Activated naive CD4-positive, alpha-beta T cell treated with anti-CD3 and anti-CD28 coated beads, Interleukin-2, amount 10 ng/mL, durations not matched to agents 7 days and 5 days (primary cell): Measurements from ENCODE around the gene ASIC5.
"Not testable (repeated sequence)": the region's sequence is repeated elsewhere in the genome, so short reads cannot be mapped to it uniquely, and the experiment has no call there.

ENCODE experiments used
- CTCF ChIA-PET: fragments of 350-600 bp; sonication (Branson Sonifier 250); formaldehyde crosslinking; loops from one replicate; lab custom pipeline; 2021; ENCODE audit warnings: antibody characterized with exemption; lab: Charles Lee
- DNase-seq: peaks from one replicate; pipeline ENCODE4 v3.0.0-alpha.2; 2020
- H3K27ac Mint-ChIP-seq: one replicate; pipeline ENCODE4 v1.8.0; 2021; ENCODE audit warnings: mild to moderate bottlenecking, moderate library complexity, mixed read lengths
- H3K27me3 Mint-ChIP-seq: one replicate; pipeline ENCODE4 v1.8.0; 2021; ENCODE audit warnings: mild to moderate bottlenecking, mixed read lengths
- H3K36me3 Mint-ChIP-seq: one replicate; pipeline ENCODE4 v1.8.0; 2021; ENCODE audit warnings: mixed read lengths
- H3K4me1 Mint-ChIP-seq: one replicate; pipeline ENCODE4 v1.8.0; 2021; ENCODE audit warnings: mixed read lengths
- H3K4me3 Mint-ChIP-seq: one replicate; pipeline ENCODE4 v1.8.0; 2021; ENCODE audit warnings: mild to moderate bottlenecking, moderate library complexity, mixed read lengths
- H3K9me3 Mint-ChIP-seq: one replicate; pipeline ENCODE4 v1.8.0; 2021; ENCODE audit warnings: mixed read lengths

ASIC5 gene

DNA sequence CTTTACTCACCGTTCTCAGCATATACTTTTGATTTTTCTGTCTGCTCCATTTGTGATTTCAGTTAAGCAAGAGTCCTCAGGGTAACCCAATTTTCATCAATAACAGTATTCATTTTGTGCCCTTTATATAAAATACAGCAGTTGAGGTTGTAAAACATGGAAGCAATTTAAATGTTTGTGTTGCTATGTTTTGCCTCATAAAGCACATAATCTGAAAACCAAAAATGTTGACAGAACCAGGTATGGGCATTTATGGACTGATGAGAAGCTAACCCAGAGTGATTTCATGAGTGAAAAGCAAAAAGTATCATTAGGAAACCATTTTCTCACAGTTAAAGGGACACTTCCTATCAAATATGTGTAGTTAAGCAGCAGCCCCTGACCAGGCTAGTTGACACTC is at the start of gene ASIC5:
TSS of gene ASIC5 (minus strand) at position 101 of the 400 bp plus-strand sequence. CDS start at position 50, 51 bp downstream.
- H3K4me3 Mint-ChIP-seq: no peak within 1 kb of the TSS
- H3K4me1 Mint-ChIP-seq: no peaks in the 10 kb centered on the region
- CTCF ChIA-PET: no interaction called here
- H3K36me3 Mint-ChIP-seq: no peaks in the 10 kb centered on the region
- no peak within 1 kb of the TSS for H3K27ac Mint-ChIP-seq
- H3K27me3 Mint-ChIP-seq: no peaks in the 10 kb centered on the region
- H3K9me3 Mint-ChIP-seq: no peaks in the 10 kb centered on the region
- DNase-seq: no peak

DNA sequence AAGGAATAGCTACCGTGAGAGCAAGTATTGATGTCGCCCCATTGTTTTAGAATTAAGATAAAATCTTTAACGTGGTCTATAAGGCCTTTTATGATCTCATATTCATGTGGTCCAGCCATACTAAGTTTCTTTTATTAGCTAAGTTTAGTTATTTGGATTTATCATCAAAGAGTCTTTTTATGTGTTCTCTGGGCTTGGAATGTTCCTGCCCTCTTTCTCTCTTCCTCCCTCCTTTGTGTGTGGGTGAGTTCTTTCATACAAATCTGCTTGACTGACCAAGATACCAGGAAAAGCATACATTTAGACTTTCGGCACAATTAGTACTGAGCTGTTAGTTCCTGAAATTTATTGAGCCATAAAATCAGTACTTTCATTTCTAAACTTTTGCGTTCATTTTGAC is 48.7 kb upstream of the ASIC5 start:
- no peaks in the 10 kb centered on the region for H3K36me3 Mint-ChIP-seq
- CTCF ChIA-PET: no interaction called here
- no peak overlapping the region for H3K27ac Mint-ChIP-seq

DNA sequence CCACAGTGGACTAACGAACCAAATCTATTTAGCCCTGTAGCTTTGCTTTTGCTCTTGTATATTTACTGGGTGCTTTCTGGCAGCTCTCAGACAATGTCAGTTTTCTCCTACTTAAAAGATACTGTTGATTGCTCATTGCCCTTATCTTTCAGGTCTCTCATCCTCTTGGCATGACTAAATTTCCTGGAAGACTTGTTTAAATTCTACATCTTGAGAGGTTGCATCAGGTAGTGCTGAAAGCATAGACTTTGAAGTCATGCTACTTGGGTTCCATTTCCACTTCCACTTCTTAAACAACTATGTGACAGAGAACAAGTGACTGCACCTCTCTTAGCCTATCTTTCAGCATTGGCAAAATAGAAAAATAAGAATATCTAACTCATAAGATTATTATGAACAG is 45.8 kb upstream of the ASIC5 start:
- CTCF ChIA-PET: no interaction called here
- Mint-ChIP-seq H3K4me1 (peaks cover 6% of the 10 kb centered on the region), H3K36me3 (no peaks in the 10 kb centered on the region)

More for the DNA sequence above, 48.7 kb upstream of the ASIC5 start:
- no peaks in the 10 kb centered on the region for H3K27me3 Mint-ChIP-seq
- H3K4me1 Mint-ChIP-seq: peaks cover 6% of the 10 kb centered on the region
- no peak for DNase-seq
- H3K9me3 Mint-ChIP-seq: no peaks in the 10 kb centered on the region
- no peak overlapping the region for H3K4me3 Mint-ChIP-seq

GRCh38 chr4:155909615-155910226 is 43.6 kb upstream of the ASIC5 start:
- DNase-seq: no peak
- H3K36me3 Mint-ChIP-seq: no peaks in the 10 kb centered on the region
- peaks cover 4% of the 10 kb centered on the region for H3K27me3 Mint-ChIP-seq
- no peak overlapping the region for H3K27ac Mint-ChIP-seq
- H3K9me3 Mint-ChIP-seq: no peaks in the 10 kb centered on the region
- CTCF ChIA-PET: no interaction called here
- H3K4me1 Mint-ChIP-seq: peaks cover 6% of the 10 kb centered on the region
- no peak overlapping the region for H3K4me3 Mint-ChIP-seq

More for the DNA sequence above, 45.8 kb upstream of the ASIC5 start:
- no peak overlapping the region for H3K27ac Mint-ChIP-seq
- H3K27me3 Mint-ChIP-seq: peaks cover 4% of the 10 kb centered on the region
- DNase-seq: no peak
- no peak overlapping the region for H3K4me3 Mint-ChIP-seq
- H3K9me3 Mint-ChIP-seq: no peaks in the 10 kb centered on the region

DNA sequence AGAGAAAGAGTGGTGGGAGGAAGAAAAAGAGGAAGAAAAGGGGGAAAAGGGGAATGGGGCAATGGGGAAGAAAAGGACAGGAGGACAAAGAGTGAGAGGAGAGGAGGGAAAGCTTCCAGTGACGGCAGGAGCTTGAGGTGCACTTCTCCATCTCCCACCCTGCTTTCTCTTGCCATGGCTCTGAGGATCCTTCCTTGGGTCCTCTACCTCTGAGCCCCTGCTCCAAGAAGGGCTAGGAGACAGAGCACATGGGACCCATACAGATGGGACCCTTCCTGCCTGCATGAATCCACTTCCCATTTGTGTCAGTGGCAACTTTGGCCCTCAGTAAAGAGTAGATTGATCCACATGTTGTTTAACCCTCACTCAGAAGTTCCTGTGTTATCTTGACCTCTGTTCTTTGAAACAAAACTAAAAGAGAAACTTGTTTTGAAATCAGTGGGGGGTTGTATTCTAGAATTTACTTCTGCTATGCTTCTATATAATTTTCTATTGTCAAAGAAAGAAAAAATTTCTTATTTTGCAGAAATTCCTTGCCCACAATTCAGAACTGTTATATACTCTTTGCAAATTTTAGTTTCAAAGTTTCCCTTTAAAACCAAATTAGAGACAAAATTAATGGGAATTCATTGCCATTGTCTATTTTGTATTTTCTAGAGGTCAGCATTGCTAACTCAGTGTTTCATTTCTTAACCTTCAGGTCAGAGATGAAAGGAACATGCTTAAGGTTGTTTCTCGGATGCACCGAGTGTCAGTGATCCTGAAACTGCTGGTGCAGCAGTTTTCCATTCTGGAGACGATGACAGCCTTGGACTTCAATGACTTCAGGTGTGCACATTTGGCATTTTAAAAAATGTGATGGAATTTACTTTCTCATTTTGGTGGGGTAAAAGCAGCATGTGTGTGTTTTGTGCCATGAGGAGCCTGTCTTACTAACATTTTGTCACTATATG is 42.4 kb upstream of the ASIC5 start:
- Mint-ChIP-seq H3K36me3 (no peaks in the 10 kb centered on the region), H3K4me3 (no peak overlapping the region), H3K27me3 (peaks cover 4% of the 10 kb centered on the region), H3K27ac (no peak overlapping the region), H3K9me3 (no peaks in the 10 kb centered on the region), H3K4me1 (peaks cover 6% of the 10 kb centered on the region)
- DNase-seq: no peak
- CTCF ChIA-PET: no interaction called here

GRCh38 chr4:155907556-155907955 is 41.5 kb upstream of the ASIC5 start:
- no peak for DNase-seq
- no peak overlapping the region for H3K27ac Mint-ChIP-seq
- CTCF ChIA-PET: no interaction called here
- H3K4me1 Mint-ChIP-seq: peaks cover 6% of the 10 kb centered on the region
- no peaks in the 10 kb centered on the region for H3K9me3 Mint-ChIP-seq
- peaks cover 4% of the 10 kb centered on the region for H3K27me3 Mint-ChIP-seq
- H3K4me3 Mint-ChIP-seq: no peak overlapping the region
- H3K36me3 Mint-ChIP-seq: no peaks in the 10 kb centered on the region

DNA sequence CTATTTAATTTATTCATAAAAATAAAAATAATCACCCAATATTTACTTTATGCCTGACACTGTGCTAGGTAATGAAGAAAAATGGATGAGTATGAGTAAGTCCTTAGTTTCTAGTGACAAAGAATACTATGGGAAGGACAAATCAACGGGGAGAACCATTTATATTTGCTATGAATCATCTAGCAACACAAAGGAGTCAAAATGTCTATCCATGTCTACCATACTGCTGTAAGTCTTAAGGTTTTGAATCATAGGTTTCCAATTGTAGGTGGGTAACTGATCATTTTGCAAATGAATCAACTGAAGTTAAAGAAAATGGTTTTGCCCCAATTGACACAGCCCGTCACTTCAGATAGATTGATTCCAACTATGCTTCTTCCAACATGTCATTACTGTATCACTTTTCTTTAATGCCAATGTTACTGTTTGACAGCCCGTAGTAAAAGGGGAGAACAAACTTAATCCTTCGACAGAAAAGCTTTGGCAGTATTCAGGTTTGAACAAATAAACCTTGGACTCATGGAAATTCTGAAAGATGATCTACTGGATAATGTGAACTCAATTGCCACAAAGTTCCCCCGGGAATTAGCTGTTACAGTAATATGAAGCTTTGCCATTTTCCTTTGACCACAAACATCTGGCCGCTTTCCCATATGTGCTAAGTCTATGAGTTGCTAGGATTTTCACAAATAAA is 40.6 kb upstream of the ASIC5 start:
- CTCF ChIA-PET: no interaction called here
- Mint-ChIP-seq H3K27ac (no peak overlapping the region), H3K9me3 (no peaks in the 10 kb centered on the region), H3K27me3 (peaks cover 4% of the 10 kb centered on the region), H3K4me3 (no peak overlapping the region), H3K36me3 (no peaks in the 10 kb centered on the region), H3K4me1 (no peaks in the 10 kb centered on the region)
- no peak for DNase-seq

DNA sequence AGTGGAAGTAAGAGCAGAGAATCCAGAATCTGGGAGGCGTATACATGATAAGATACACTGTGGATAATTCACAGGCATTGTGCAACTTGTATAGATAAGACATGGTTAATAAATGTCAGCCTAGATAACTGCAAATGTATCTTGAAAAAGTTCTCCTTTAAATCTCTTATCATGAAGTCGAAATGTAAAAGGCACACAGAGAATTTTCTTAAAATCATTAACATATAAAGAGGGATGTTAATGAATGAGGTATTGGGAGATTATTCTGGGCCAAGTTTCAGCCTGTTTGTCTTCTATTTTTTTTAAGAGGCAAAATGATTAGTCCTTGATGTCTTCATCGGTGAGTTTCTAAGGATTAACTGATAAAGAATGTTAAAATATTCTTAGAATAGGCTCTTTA is 38.3 kb upstream of the ASIC5 start:
- Mint-ChIP-seq H3K27me3 (peaks cover 4% of the 10 kb centered on the region), H3K9me3 (no peaks in the 10 kb centered on the region), H3K4me3 (no peak overlapping the region), H3K36me3 (no peaks in the 10 kb centered on the region), H3K4me1 (no peaks in the 10 kb centered on the region), H3K27ac (no peak overlapping the region)
- CTCF ChIA-PET: no interaction called here
- DNase-seq: no peak

- Mint-ChIP-seq H3K27me3 (peaks cover 4% of the 10 kb centered on the region), H3K27ac (no peak within 1 kb of the TSS), H3K4me1 (no peaks in the 10 kb centered on the region), H3K4me3 (no peak within 1 kb of the TSS), H3K36me3 (no peaks in the 10 kb centered on the region), H3K9me3 (no peaks in the 10 kb centered on the region)
- CTCF ChIA-PET: no interaction called here
- no peak for DNase-seq
Measured at GRCh38 chr4:155903453-155903852, 37.4 kb upstream of the ASIC5 start, which contains the start of gene TDO2. TDO2 (plus strand) TSS chr4:155903696; CDS start chr4:155903759, 63 bp downstream.

DNA sequence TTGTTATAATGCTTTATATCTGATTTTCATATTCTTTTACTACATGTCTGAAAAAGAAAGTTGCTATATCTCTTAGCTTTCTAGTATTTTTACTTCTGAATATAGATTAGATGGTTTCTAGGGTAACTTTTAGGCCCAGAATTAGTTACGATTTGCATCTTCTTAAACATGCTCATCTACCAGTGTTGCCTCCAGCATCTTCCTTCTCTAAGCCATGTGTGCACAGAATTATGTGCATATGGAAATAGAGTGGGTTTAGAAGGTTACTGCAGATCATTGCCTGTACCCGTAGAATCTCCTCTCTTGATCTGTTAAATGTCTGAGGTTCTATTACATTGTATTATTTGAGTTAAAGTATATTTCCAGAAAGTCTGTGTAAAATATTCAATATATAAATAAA is 34.9 kb upstream of the ASIC5 start:
- Mint-ChIP-seq H3K36me3 (no peaks in the 10 kb centered on the region), H3K27ac (no peak overlapping the region), H3K4me3 (no peak overlapping the region), H3K9me3 (no peaks in the 10 kb centered on the region), H3K27me3 (no peaks in the 10 kb centered on the region), H3K4me1 (no peaks in the 10 kb centered on the region)
- CTCF ChIA-PET: no interaction called here
- DNase-seq: no peak

GRCh38 chr4:155900381-155900780 is 34.3 kb upstream of the ASIC5 start:
- DNase-seq: no peak
- Mint-ChIP-seq H3K27me3 (no peaks in the 10 kb centered on the region), H3K27ac (no peak overlapping the region), H3K9me3 (no peaks in the 10 kb centered on the region), H3K4me1 (no peaks in the 10 kb centered on the region), H3K36me3 (no peaks in the 10 kb centered on the region), H3K4me3 (no peak overlapping the region)
- CTCF ChIA-PET: no interaction called here

- Mint-ChIP-seq H3K9me3 (no peaks in the 10 kb centered on the region), H3K27me3 (no peaks in the 10 kb centered on the region), H3K4me3 (no peak overlapping the region), H3K36me3 (no peaks in the 10 kb centered on the region), H3K4me1 (no peaks in the 10 kb centered on the region), H3K27ac (no peak overlapping the region)
- CTCF ChIA-PET: no interaction called here
- DNase-seq: no peak
Measured at GRCh38 chr4:155899891-155900290, 33.8 kb upstream of the ASIC5 start.

DNA sequence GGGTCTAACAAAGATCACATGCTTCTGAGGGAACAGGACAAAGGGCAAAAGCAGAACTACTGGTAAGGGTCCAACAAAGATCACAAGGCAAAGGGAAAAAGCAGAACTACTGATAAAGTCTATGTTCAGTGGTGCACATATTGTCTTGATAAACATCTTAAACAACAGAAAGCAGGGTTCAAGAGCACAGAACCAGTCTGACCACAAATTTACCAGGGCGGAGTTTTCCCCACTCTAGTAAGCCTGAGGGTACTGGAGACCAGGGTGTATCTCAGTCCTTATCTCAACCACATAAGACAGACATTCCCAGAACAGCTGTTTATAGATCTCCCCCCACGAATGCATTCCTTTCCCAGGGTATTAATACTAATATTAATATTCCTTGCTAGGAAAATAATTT is 32.3 kb upstream of the ASIC5 start:
- H3K4me3 Mint-ChIP-seq, H3K36me3 Mint-ChIP-seq, DNase-seq, H3K27me3 Mint-ChIP-seq, CTCF ChIA-PET, H3K4me1 Mint-ChIP-seq, H3K27ac Mint-ChIP-seq, H3K9me3 Mint-ChIP-seq: not testable (repeated sequence)

DNA sequence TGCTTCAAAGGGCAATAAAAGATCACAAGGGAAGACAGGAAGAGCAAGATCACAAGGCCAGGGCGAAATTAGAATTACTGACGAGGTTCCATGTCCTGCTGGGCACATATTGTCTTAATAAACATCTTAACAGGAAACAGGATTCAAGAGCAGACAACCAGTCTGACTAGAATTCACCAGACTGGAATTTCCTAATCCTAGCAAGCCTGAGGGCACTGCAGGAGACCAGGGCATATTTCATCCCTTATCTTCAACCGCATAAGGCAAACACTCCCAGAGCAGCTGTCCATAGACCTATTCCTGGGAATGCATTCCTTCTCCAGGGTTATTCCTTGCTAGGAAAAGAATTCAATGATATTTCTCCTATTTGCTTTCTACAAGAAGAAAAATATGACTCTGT is 25.0 kb upstream of the ASIC5 start:
- CTCF ChIA-PET: no interaction called here
- Mint-ChIP-seq H3K4me1 (no peaks in the 10 kb centered on the region), H3K36me3 (no peaks in the 10 kb centered on the region), H3K27me3 (no peaks in the 10 kb centered on the region), H3K9me3 (no peaks in the 10 kb centered on the region), H3K4me3 (no peak overlapping the region), H3K27ac (no peak overlapping the region)
- no peak for DNase-seq
